GM18511 (cell line): ENCODE measurements around the gene KAT2B.
"Not testable (repeated sequence)": the region's sequence is repeated elsewhere in the genome, so short reads cannot be mapped to it uniquely, and the experiment has no call there.

Experiments used
- ATAC-seq: cut with Tn5 transposase; IDR thresholded peaks from one replicate; pipeline ENCODE4 v1.9.1; 2021; ENCODE audit warnings: mild to moderate bottlenecking, moderate library complexity; ENCODE audit not compliant: unreplicated experiment

Gene KAT2B

DNA sequence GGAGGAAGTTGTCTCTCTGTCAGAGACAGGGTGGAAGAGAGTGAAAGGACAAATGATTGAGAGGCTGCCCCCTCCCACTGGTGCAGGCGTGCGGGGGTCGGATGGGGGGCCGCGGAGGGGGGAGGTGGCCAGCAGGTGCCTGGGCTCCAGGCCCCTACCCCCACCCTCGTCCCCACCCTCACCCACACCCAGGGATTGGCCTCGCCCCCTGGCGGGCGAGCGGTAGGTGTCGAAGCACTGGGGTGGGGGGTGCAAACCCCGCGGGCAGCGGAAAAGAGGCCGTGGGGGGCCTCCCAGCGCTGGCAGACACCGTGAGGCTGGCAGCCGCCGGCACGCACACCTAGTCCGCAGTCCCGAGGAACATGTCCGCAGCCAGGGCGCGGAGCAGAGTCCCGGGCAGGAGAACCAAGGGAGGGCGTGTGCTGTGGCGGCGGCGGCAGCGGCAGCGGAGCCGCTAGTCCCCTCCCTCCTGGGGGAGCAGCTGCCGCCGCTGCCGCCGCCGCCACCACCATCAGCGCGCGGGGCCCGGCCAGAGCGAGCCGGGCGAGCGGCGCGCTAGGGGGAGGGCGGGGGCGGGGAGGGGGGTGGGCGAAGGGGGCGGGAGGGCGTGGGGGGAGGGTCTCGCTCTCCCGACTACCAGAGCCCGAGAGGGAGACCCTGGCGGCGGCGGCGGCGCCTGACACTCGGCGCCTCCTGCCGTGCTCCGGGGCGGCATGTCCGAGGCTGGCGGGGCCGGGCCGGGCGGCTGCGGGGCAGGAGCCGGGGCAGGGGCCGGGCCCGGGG lies at the start of gene KAT2B:
Gene KAT2B (plus strand): TSS at position 682 of the 783 bp plus-strand sequence. CDS start 32 bp downstream, at position 714.
- peak; percentile 57 for ATAC-seq

DNA sequence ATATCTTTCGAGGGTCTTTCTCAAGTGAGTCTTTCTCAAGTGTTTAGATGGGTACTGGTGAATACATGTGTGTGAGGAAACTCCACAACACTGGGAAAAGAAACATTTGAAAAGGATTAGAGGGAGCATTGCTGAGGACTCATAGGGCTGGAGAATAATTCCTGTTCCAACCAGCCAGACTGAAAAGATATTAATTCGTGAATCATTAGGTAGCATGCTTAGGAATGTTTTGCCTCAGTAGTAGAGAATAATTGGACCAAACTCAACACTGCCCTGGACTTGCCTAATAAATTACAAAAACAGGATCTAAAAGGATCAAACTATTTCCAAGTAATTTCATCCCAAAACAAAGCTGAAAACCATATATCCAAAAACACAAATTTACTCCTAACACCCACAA lies 45.5 kb upstream of the KAT2B start:
- no peak for ATAC-seq

DNA sequence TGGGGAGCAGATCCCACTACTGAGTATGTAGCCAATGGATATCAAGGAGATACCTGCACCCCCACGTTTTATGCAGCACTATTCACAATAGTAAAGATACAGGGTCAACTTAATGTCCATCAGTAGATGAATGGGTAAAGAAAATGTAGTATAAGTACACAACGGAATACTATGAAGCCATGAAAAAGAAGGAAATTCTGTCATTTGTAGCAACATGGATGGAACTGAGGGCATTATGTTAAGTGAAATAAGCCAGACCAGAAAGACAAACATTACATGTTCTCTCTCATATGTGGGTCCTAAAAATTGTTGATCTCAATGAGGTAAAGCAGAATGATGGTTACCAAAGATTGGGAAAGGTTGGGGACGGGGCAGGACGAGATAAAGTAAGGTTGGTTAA lies 42.7 kb upstream of the KAT2B start:
- ATAC-seq = no peak

DNA sequence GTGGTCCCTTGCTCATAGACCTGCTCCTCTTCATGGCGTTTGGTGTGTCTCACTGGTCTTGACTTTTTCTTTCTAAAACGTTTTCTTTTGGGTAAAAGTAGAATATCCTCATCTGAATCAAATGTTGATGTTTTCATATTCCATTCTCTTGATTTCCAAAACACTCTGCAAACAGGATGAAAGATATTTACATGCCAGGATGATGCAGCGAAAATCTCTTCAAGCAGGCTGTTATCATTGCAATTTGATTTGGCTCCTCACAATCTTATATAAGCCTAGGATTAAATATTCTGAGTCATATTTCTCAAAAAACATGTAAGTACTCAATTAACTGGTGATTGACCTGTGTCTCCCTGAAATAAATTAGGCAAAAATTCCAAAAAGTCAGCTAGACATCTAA lies 38.3 kb upstream of the KAT2B start:
- ATAC-seq = no peak

DNA sequence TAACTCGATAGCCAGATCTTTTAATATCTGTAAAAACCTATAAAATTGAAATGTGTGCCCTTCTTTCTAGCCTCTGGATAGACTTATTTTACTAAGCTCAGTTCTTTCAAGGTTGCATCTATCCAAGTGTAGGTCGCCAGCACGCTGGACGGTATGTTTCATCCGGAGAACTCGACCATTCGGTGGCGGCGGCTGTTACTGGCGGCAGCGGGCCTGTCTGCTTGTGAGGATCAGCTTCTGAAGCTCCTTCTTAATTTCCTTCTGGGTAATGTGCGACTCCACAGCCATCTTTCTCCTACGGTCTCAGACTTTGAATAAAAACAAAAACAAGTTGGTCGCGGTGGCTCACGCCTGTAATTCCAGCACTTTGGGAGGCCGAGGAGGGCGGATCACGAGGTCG lies 32.3 kb upstream of the KAT2B start:
- no peak for ATAC-seq

DNA sequence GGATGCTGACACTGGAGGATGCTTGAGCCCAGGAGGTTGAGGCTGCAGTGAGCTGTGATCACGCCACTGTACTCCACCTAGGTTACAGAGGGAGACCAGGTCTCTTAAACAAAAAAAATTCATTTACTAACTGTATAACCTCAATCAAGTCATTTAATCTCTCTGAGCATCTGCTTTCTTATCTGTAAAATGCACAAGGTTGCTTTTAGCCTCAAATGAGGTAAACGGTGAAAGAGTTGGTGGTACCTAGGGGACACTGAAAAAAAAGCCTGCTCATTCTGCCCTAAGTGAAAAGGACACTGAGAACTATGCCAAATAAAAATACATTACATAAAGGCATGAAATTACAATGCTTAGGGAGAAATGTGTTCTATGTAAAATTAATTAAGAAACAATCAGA lies 31.6 kb upstream of the KAT2B start:
- no peak for ATAC-seq

DNA sequence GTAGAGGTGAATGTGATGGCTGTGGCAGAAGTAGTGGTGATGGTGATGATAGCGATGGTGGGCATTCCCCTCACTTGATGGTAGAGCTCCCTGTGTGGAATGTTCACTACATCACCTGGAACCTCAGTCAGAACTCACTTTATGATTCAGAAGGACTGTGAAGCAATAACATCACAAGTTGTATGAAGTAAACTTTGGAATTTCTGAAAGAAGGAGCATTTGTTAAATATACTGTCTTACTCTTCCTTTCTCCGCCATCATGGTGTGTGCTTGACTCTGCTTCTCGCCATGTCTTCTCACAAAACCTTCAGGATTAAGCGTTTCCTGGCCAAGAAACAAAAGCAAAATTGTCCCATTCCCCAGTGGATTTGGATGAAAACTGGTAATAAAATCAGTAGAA lies 28.1 kb upstream of the KAT2B start, which contains the start of gene PP2D1:
Gene PP2D1 (minus strand): TSS at position 101 of the 400 bp plus-strand sequence. CDS start 192 bp downstream, outside the sequence.
- ATAC-seq = no peak

DNA sequence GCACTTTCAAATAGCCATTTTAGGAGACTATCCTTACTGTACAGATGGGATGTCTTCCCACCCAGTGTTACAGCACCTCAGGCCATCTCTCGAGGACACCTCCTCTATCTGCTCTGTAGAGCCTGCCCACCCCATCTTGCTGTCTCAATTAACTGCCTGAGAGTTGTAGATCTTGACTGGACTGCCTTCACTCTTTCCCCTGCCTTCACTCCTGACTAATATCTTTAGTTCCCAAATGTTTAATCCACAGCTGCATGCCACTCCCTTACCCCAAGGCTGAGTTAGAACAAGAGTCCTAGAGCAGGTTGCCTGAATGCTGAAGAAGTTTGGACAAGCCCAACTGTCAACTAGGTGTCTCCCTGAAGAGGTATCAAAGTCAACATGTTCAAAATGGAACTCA lies 26.9 kb upstream of the KAT2B start:
- no peak for ATAC-seq

DNA sequence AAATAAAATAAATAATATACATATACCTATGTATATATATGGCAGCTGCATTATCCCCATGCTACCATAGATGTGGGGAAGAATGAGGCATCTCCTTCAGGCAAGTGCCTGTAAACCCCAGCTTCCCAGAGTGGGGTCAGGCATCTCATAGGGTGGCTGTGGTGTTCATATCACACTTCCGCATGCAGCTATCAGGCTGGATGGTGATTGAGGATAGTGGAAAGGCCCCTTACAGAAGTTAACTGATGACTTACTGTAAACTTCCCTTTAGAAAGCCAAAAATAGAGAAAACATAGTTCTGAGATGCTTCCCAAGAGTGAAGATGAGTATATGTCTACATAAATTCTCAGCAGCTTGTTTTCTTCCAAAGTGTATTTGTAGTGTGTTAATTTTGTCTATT lies 24.7 kb upstream of the KAT2B start:
- no peak for ATAC-seq

DNA sequence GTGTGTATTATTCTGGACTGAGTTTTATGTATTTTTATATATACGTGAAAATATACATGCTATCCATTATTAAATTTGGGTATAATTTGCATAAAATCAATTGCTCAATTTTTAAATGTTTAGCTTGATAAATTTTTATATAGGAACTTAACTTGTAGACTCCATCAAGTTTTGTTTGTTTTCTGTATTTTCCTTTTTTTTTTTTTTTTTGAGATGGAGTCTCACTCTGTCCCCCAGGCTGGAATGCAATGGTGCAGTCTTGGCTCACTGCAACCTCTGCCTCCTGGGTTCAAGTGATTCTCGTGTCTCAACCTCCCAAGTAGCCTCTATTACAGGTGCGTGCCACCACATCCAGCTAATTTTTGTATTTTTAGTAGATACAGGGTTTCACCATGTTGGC lies 24.2 kb upstream of the KAT2B start:
- ATAC-seq = not testable (repeated sequence)

DNA sequence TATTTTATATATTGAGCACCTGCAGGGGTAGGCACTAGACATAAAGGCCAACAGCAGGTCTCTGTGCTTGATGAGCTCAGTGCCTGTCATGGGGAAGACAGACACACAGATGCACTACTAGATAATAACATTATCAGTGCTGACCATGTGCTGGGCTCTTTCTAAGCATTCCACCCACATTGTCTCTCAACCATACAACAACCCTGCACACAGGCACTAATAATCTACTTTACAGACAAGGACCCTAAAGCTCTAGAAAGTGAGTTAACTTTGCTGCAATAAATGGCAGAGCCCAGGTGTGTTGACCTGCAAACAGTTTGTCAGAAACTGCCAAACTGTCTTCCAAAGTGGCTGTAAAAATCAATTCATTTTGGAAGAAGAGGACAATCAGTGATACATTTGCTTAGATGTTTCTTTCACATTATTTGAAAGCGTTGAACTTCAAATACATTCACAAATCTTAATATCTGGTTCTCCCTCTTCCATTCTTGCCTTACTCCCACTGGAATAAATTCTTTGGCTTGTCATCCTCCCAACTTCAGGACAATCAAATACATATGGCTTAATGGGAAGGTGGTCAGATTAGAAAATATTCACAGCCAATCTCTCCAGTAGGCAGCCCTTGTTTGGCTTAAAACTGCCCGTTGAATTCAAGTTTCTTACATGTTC lies 17.2 kb upstream of the KAT2B start:
- ATAC-seq = no peak

DNA sequence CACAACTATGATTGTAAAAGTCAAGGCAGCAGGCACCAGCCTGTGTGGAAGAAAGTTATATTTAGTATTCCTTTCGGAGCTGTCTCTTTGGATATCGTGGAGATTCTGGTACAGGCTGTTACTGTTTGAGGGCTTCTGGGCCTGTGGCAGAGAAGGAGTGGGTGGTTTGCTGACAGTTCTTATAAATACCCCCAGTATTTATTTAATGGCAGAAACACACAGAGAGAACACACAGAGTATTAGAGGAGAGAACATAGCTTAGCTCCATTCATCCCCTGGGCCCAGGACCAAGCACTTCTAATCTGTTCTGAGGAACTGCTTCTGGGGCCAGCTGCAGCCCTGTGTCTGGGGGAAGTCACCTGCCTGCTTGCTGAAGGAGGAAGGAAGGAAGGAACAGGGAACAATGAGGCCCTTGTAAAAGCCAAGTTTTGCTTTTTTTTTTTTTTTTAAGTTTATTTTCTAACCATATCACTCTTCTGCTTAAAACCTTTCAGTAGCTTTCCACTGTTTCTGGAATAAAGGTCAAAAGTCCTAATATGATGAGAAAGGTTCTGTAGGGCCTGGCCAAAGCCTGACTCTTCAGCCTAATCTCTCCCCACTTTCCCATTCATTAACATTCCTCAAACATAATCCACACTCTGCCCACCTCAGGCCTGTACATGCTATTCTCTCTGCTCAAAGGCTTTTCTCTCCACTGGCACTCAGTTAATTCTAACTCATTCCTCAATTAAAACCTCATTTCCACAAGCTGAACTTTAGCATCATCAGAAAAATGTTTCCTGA lies 16.4 kb upstream of the KAT2B start:
- ATAC-seq = no peak

DNA sequence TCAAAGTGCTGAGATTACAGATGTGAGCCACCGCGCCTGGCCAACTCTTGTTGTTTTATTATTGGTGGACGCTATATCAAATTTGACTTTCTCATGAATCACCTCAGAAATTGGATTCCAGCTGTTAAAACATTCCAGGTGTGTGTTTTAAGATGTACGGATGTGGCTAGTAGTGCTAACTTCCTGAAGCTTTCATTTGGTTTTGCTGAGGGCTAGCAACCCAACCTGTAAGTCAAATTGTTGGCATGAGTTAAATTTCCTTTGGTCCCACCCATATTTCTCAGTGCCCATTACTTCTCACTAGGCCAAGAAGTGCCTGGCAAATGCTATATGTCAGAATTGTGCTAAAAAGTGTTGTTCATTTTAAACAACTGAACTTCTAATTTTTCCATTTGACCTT lies 13.1 kb upstream of the KAT2B start:
- ATAC-seq = no peak

DNA sequence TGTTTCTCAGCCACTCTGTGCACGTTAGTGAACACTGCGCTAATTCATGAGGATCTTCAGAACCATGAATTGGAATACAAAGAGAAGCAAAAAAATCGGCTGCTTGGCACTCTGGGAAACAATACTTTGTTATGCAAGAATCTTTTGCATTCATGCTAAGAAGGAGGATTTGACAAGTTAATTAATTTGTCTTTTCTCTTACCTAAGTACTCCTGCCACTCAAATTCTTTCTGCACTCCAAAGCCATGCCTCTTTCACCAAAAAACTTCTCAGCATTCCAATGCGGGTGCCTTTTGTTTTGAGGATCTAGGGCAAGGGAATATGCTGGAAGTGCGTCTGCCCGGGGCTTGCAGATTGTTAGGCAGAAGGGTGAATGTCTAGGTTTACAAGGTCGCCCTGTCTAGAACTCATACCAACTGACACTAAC lies 11.3 kb upstream of the KAT2B start:
- no peak for ATAC-seq

DNA sequence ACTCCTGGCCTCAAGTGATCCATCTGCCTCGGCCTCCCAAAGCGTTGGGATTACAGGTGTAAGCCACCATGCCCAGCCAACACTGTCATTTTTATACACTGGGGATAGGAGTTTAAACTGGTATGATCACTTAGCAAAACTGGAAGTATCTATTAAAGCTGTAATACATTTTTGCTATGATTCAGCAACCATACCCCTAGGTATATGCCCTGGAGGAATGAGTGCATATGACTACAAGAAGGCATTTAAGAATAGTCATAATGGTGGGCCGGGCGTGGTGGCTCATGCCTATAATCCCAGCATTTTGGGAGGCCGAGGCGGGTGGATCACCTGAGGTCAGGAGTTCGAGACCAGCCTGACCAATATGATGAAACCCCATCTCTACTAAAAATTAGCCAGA lies 8.3 kb upstream of the KAT2B start:
- not testable (repeated sequence) for ATAC-seq

DNA sequence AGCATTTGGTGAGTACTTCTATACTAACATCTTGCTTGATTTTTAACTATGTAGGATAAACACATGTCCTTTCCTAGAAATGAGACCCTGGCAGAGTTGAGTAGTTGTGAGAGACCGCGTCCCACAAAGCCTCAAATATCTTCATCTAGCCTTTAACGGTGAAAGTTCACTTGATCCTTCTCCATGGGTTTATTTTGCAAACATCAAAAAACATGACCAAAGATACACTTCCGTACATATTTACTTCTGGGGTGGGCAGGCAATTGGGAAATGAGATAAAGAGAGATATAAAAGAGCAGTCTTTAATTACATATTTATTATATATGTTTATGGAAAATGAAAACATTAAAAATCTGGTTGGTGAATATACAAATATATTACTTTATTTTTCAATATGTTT lies 5.2 kb upstream of the KAT2B start:
- no peak for ATAC-seq

DNA sequence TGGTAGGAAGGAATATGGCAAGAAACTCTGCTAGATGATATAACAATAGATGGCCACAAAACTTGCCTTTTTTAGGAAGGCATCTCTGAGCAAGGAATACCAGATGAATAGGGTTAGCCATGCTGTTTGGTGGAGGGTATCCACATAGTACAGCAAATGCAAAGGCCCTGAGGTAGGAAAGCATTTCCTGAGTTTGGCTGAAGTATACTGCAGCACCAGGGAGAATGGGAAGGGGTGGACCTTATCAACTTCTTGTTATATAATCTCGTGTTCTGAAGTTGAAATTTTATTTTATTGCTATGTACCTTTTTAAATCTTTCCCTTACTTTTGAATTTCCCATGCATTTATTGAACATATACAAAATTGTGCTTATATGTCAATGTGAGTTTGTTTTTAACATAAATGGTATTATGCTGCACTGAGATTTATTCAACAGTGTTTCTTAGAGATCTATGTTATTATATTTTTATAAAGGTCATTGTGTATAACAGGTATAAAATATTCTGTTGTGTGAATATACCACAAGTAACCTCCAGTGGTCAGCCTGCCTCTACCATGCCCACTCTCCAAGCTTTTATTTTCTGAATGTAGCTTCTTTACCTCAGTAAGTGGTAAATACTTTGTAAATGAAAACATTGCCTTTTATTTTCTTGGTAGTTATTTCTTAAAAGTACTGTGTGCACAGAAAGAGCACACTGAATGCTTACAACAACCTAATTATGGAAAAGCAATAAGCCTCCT lies 2.8 kb upstream of the KAT2B start:
- ATAC-seq = no peak

DNA sequence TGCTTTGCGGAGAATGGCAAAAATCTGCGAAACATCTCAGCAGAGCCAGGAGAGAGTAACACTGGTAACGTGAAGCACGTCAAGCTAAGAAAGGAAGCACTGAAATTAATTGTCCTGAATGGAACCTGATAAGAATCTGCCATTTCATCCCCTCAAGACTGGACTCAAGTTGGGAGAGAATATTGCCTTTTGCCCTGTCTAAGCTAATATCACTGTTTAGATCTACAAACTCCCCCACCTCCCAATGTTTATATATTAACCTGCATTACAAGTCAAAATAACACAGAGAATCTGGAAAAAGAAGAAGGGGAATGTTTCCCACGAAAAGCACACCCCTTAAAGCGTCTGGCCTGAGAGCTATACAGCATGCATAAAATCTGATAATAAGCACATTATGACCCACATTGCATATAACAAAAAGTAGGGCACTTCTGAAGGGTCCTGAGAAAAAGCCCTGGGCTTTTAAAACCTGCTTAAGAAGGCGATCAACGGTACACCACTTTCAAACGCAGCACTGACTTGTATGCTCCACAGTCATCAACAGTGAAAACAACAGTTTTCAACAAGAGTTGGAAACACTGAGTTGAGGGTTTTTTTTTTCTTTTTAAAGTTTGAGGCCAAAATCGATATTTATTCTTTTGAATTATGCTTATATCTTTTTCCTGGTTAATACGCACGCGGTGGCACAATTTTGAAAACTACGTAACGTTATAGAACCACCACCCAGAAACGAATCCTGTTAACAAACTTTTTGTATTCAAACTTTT lies 1.4 kb upstream of the KAT2B start:
- ATAC-seq = no peak

DNA sequence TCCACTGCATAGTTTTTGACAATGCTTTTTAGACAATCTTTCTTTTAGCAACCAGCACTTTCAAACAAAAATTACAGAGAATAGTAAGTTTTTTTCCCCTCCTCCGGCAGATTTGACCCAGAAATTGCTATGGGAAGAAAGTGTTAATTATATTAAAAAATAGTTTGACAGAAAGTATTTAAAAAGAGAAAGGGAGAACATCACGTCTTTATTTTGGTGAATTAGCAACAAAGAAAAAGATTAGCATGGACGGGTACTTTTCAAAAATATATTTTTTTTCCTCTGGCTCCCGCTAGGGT lies 831 bp upstream of the KAT2B start:
- ATAC-seq = no peak

DNA sequence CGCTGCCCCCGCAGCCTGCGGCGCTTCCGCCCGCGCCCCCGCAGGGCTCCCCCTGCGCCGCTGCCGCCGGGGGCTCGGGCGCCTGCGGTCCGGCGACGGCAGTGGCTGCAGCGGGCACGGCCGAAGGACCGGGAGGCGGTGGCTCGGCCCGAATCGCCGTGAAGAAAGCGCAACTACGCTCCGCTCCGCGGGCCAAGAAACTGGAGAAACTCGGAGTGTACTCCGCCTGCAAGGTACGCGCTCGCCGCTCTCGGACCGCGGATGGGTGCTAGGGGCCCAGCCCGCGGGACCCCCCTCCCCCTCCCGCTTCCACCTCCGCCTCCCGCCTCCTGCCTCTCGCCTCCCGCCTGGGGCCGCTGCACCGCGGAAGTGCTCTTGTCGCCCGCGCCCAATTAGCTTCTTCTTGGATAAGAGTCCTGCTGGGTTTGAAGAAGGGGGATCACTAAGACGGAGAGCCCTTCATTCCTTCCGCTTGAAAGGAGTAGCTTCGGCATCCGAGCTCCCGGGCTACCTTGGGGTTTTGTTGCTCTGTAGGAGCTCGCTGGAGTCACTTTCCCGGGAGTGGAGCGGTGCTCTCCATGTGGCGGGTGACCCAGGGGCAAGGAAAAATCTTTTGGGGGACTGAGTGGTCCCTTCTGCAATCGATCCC lies 426 bp downstream of the KAT2B start:
- peak; percentile 47 for ATAC-seq
